Right cardiac atrium (tissue), 5 donors: Measurements from ENCODE around the gene TOM1. TPM values are rescaled to one million over a fixed set of nuclear protein-coding genes. Genes with fewer than 3 reads are reported as not detected.

Source experiments
- ATAC-seq, 2 donors: fragments of 200-7000 bp; cut with Tn5 transposase; one replicate each; pipeline versions ENCODE4 v1.8.0 to v1.9.1; 2020; ENCODE audit warnings: moderate library complexity in 2 of 2, mild to moderate bottlenecking in 1 of 2
- DNase-seq, 3 donors: peaks; one replicate each; pipeline ENCODE4 v3.0.0-alpha.2; 2020
- H3K27ac ChIP-seq: one replicate; pipeline ENCODE4 v1.5.1; 2013; ENCODE audit warnings: mild to moderate bottlenecking, low read length, control low read depth, moderate library complexity
- H3K27me3 ChIP-seq: one replicate; pipeline ENCODE4 v1.6.1; 2013; ENCODE audit not compliant: control insufficient read depth, insufficient read depth
- H3K4me1 ChIP-seq: one replicate; pipeline ENCODE4 v1.6.1; 2013; ENCODE audit warnings: low read length; ENCODE audit not compliant: control insufficient read depth, insufficient read depth
- H3K4me3 ChIP-seq: one replicate; pipeline ENCODE4 v1.5.1; 2013; ENCODE audit warnings: low read length, control low read depth
- H3K9me3 ChIP-seq: one replicate; pipeline ENCODE4 v1.6.1; 2013; ENCODE audit warnings: low read length; ENCODE audit not compliant: control insufficient read depth
- WGBS: extraction: QIAGEN DNeasy Blood & Tissue Kit; methylation state at CpG from one replicate; pipeline ENCODE4 v1.1.7; 2013; 5-methylcytosine and 5-hydroxymethylcytosine counted together
- intact Hi-C, 4 donors: fragments of 100-400 bp; cut with DNase I; formaldehyde crosslinking; loops; one replicate each; pipeline versions ENCODE4 v1.11.0 to v1.14.0; 2022 to 2023
- long read RNA-seq, 4 donors: library from polyadenylated mRNA; unstranded; transcript quantifications; one replicate each; pipeline ENCODE4 v2.0.0, GENCODE V29; 2020 to 2021
- polyA plus RNA-seq: library from polyadenylated mRNA; stranded (reverse); fragments of 200-250 nt; gene quantifications from one replicate; pipeline ENCODE4 v1.2.3, GENCODE V29; 2013
- total RNA-seq, 4 donors: library from RNA; stranded (reverse); fragmentation: NEBNext Ultra II Directional; extraction: Animal tissue kit (Norgen Biotek cat#: 25700); gene quantifications; one replicate each; pipeline ENCODE4 v1.2.1, GENCODE V29; 2021
- donor health status: healthy with polysubstance abuse.
- donor health status: DM: no; HTN: yes; CAD: no.
- donor health status: DM: no; HTN: no; CAD: no.
- donor health status: DM: no; HTN: yes; CAD: no; lungs with severe emphysema.
- donor health status: DM: yes; HTN: yes; CAD: no.

Gene TOM1
- total RNA-seq (10 to 100 TPM; 54.0 to 75.9 (median 63.6) TPM), polyA plus RNA-seq (55.9 TPM)
- long read RNA-seq, donor 1, transcript TOM1-210 (15 exons, 2,389 nt) = major isoform, 193 of 267 reads
- long read RNA-seq, donor 1, transcript TOM1-204 (15 exons, 2,390 nt) = minor isoform, 32 of 267 reads
- long read RNA-seq, donor 1, partial matches to known transcripts = 12 of 267 reads
- long read RNA-seq, donor 1, other reads (novel, unspliced or antisense) = 24 of 267 reads
- long read RNA-seq, donor 2, transcript TOM1-210 (15 exons, 2,389 nt) = major isoform, 141 of 178 reads
- long read RNA-seq, donor 2, transcript TOM1-204 (15 exons, 2,390 nt) = minor isoform, 21 of 178 reads
- long read RNA-seq, donor 2, partial matches to known transcripts = 7 of 178 reads
- long read RNA-seq, donor 2, other reads (novel, unspliced or antisense) = 9 of 178 reads
- long read RNA-seq, donor 3, transcript TOM1-204 (15 exons, 2,390 nt) = minor isoform, 76 of 538 reads
- long read RNA-seq, donor 3, transcript TOM1-210 (15 exons, 2,389 nt) = major isoform, 360 of 538 reads
- long read RNA-seq, donor 3, partial matches to known transcripts = 40 of 538 reads
- long read RNA-seq, donor 3, other reads (novel, unspliced or antisense) = 59 of 538 reads
- long read RNA-seq, donor 4, transcript TOM1-210 (15 exons, 2,389 nt) = major isoform, 109 of 156 reads
- long read RNA-seq, donor 4, transcript TOM1-204 (15 exons, 2,390 nt) = minor isoform, 27 of 156 reads
- long read RNA-seq, donor 4, partial matches to known transcripts = 11 of 156 reads
- long read RNA-seq, donor 4, other reads (novel, unspliced or antisense) = 8 of 156 reads

GRCh38 chr22:35299673-35300499, at the start of gene TOM1:
TOM1 (plus strand) TSS chr22:35299894; CDS start chr22:35299929, 35 bp downstream.
- H3K27me3 ChIP-seq = no peaks in the 10 kb centered on the region
- DNase-seq (peak; percentile 97 to 99 (median 99)), ATAC-seq (peak; percentile 98)
- WGBS = under 1% methylated on average over 64 of the region's 64 CpGs
- peak within 1 kb of the TSS; percentile 87 for H3K27ac ChIP-seq
- peak within 1 kb of the TSS; percentile 68 for H3K4me3 ChIP-seq
- no peaks in the 10 kb centered on the region for H3K9me3 ChIP-seq
- intact Hi-C loops = no loop called here
- H3K4me1 ChIP-seq = peaks cover 5% of the 10 kb centered on the region

- no peak for ATAC-seq
- intact Hi-C loops = no loop called here
- 73% methylated on average over 4 of the region's 4 CpGs for WGBS
- no peak for DNase-seq
- Histone ChIP-seq H3K4me1 (no peaks in the 10 kb centered on the region), H3K4me3 (no peak overlapping the region), H3K9me3 (no peaks in the 10 kb centered on the region), H3K27ac (no peak overlapping the region), H3K27me3 (no peaks in the 10 kb centered on the region)
These were observed 49.5 kb upstream of the TOM1 start for GRCh38 chr22:35250156-35250555.

DNA sequence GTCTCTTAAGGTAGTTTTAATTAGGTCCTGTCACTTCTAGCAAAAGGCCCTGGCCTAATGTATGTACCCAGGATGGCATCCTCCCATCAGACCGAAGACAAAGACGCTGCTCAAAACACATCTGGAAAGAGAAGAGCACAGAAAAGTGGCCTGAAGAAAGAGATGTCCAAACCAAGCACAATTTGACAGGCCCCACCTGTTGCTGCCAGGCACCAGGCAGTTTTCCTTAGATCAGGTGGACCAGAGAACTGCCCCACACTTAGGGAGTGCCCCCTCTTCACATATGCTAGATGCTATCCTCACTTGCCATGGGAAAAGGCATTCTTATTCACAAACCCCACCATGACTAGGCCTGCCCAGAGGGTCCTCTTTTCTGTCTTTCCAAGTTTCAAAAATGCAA, 45.7 kb upstream of the TOM1 start:
- no peak overlapping the region for H3K4me3 ChIP-seq
- H3K27ac ChIP-seq = no peak overlapping the region
- H3K9me3 ChIP-seq = no peaks in the 10 kb centered on the region
- H3K4me1 ChIP-seq = peaks cover 3% of the 10 kb centered on the region
- no peaks in the 10 kb centered on the region for H3K27me3 ChIP-seq
- 76% methylated on average over 2 of the region's 2 CpGs for WGBS
- intact Hi-C loops = no loop called here
- ATAC-seq (no peak), DNase-seq (no peak)

DNA sequence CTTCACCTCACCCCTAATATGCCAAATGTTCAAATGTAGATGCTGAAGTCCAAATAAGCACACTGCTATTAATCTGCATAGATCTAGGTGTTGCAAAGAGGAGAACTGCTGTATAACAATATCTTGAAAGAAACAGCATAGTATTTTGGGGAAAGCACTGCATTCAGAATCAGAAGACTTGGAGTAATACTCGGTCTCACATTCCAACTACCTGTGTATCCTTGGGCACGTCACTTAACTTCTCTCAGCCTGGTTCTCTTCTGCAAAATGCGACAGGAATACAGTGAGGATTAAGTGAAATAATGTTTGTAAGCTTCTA, 42.7 kb upstream of the TOM1 start:
- 5% methylated on average over 3 of the region's 3 CpGs for WGBS
- DNase-seq (no peak), ATAC-seq (peak in 1 of 2 donors; percentile 12)
- intact Hi-C loops = no loop called here
- H3K4me1 ChIP-seq = peaks cover 3% of the 10 kb centered on the region
- H3K9me3 ChIP-seq = no peaks in the 10 kb centered on the region
- H3K4me3 ChIP-seq = peak overlapping the region; percentile 99
- no peaks in the 10 kb centered on the region for H3K27me3 ChIP-seq
- H3K27ac ChIP-seq = no peak overlapping the region

- DNase-seq (peak; percentile 91 to 96 (median 95)), ATAC-seq (peak; percentile 96 to 97)
- intact Hi-C loops = no loop called here
- peak within 1 kb of the TSS; percentile 99 for H3K4me3 ChIP-seq
- no peaks in the 10 kb centered on the region for H3K9me3 ChIP-seq
- peak within 1 kb of the TSS; percentile 98 for H3K27ac ChIP-seq
- under 1% methylated on average over 84 of the region's 84 CpGs for WGBS
- peaks cover 3% of the 10 kb centered on the region for H3K4me1 ChIP-seq
- H3K27me3 ChIP-seq = no peaks in the 10 kb centered on the region
These were observed 42.1 kb upstream of the TOM1 start, which contains the start of gene HMGXB4 for GRCh38 chr22:35257321-35258190. HMGXB4 (plus strand) TSS chr22:35257493; CDS start chr22:35262391, 4,898 bp downstream.

- no peak for DNase-seq
- Histone ChIP-seq H3K27me3 (no peaks in the 10 kb centered on the region), H3K27ac (peak overlapping the region; percentile 79), H3K9me3 (no peaks in the 10 kb centered on the region), H3K4me1 (peaks cover 3% of the 10 kb centered on the region), H3K4me3 (peak overlapping the region; percentile 99)
- intact Hi-C loops = no loop called here
- ATAC-seq = no peak
- 25% methylated on average over 23 of the region's 23 CpGs for WGBS
These were observed 41.3 kb upstream of the TOM1 start for GRCh38 chr22:35258191-35258988.

GRCh38 chr22:35264986-35265385, 34.7 kb upstream of the TOM1 start:
- Histone ChIP-seq H3K9me3 (no peaks in the 10 kb centered on the region), H3K27me3 (no peaks in the 10 kb centered on the region), H3K4me3 (no peak overlapping the region), H3K4me1 (no peaks in the 10 kb centered on the region), H3K27ac (no peak overlapping the region)
- WGBS = 91% methylated on average over 7 of the region's 7 CpGs
- intact Hi-C loops = no loop called here
- DNase-seq (no peak), ATAC-seq (no peak)

DNA sequence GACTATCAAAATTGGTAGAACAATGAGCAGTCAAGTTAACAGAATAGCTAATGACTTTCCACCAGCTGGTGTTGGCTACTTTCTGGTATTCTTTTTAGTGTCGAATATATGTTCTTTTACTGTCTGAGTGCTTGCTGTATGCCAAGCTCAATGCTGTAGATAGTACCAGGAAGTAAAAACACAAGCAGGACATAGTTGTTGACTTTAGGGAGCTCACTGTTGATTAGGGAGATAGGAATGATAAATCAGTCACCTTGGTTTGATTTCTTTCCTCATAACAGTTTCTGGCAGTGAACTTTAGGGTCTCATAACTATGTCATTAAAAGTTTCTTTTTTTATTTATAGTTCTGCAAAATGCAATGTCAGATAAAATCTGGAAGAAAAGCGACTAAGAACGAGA, 33.4 kb upstream of the TOM1 start:
- DNase-seq (no peak), ATAC-seq (no peak)
- Histone ChIP-seq H3K9me3 (no peaks in the 10 kb centered on the region), H3K27me3 (no peaks in the 10 kb centered on the region), H3K4me1 (no peaks in the 10 kb centered on the region), H3K27ac (no peak overlapping the region), H3K4me3 (no peak overlapping the region)
- intact Hi-C loops = no loop called here
- WGBS = 87% methylated on average over 3 of the region's 3 CpGs

GRCh38 chr22:35269630-35270029, 30.1 kb upstream of the TOM1 start:
- intact Hi-C loops = no loop called here
- Histone ChIP-seq H3K4me1 (no peaks in the 10 kb centered on the region), H3K27ac (no peak overlapping the region), H3K27me3 (no peaks in the 10 kb centered on the region), H3K9me3 (no peaks in the 10 kb centered on the region), H3K4me3 (no peak overlapping the region)
- DNase-seq = no peak
- WGBS = 95% methylated on average over 3 of the region's 3 CpGs
- ATAC-seq = no peak
